Epidermal melanocyte (primary cell): ENCODE measurements around the gene KLHL29.

Experiments used
- DNase-seq: peaks from one replicate; pipeline ENCODE4 v3.0.0; 2011; ENCODE audit warnings: low spot score; ENCODE audit not compliant: insufficient read length

The KLHL29 gene

DNA sequence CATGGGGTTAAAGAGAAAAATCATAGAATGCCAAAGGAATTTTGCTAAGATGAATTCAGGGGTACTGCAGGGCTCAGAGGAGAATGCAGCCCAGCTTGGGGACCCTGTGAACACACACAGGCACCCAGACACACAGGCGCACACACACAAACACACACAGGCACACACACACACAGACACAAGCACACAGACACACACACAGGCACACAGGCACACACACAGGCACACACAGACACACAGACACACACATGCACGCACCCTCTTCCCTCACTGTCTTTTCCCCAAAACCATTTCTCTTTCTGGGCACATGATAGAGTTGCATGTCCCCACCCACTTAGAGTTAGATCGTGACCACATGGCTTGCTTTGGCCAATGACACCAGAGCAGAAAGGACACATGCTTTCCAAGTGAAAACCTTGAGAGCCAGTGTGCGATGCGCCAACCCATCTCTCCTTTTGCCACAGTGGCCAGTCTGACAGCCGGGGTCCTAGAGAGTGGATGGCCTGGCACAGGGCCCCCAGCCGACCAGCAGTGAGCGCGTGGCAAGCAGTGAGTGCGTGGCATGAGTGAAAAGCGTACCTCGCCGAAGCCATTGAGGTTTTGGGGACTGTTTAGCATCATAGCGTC, 163.3 kb downstream of the KLHL29 start:
- no peak for DNase-seq

GRCh38 chr2:23549051-23549450, 164.1 kb downstream of the KLHL29 start:
- DNase-seq: no peak

- DNase-seq: no peak
Observed at GRCh38 chr2:23549821-23550530, 165.0 kb downstream of the KLHL29 start.

DNA sequence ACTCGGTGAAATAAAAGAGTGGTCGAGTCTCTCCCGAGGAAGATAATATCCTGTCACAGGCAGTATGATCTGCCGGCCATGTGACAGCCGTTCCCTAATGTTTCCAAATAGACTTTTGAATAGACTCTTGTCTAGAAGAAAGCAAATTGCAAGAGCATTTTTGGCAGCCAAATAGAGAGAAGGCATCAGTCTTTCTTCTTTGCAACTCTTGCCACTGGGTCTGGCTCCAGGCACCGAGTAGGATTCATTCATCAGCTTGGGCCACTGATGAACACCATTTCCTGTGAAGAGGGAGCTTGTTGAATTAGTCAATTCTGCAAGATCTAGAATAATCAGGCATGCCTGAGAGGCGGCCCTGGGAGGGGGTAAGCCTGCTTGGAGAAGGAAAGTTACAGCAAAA, 165.6 kb downstream of the KLHL29 start:
- peak; percentile 67 for DNase-seq

GRCh38 chr2:23551875-23552274, 166.9 kb downstream of the KLHL29 start:
- no peak for DNase-seq

GRCh38 chr2:23553561-23553960, 168.6 kb downstream of the KLHL29 start:
- no peak for DNase-seq

DNA sequence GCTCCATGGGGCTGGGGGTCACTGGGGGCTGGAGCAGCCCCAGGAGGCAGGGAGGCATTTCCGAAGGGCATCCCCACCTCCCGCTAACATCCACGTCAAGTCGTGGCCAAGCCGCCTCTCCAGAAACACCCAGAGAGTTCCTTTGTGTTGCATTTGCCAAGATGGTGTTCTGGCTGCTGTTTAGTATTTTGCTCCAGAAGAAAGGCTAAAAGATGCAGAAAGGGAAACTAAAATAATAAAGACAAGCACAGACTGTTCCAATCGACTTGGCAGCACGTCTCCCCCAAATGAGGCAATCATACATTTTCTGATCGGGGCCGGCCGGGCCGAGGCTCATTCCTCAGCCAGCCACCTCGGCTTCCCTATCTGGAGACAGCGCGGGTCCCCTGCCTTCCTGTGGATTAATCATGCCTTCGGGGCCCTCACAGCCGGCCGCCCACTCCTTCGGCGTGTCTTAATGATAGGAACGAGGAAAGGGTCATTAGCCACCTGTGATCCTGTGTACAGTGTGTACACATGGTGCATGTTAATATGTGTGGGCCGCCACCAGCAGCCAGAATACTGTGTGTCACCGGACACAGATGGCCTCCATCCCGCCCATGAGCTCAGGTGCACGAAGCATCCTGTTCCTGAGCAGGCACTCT, 169.2 kb downstream of the KLHL29 start:
- no peak for DNase-seq

DNA sequence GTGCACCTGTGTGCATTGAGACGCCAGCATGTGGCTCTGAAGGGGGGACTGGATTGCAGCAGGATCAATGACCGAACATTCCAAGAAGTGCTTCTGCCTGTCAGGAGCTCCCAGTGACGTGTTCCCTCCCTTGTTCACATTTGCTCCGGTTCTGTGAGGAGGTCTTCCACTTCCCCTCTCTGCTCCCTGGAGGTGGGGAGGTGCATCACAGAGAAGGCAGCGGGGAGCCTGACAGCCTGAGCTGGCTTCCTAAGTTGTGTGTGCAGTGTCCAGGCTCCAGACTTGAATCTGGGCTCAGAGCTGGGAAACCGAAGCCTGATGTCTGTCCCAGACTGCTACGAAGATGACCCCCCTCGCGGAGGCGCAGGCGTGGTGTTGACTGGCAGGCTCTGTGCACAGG, 171.0 kb downstream of the KLHL29 start:
- no peak for DNase-seq

GRCh38 chr2:23556929-23557328, 171.9 kb downstream of the KLHL29 start:
- DNase-seq: no peak

DNA sequence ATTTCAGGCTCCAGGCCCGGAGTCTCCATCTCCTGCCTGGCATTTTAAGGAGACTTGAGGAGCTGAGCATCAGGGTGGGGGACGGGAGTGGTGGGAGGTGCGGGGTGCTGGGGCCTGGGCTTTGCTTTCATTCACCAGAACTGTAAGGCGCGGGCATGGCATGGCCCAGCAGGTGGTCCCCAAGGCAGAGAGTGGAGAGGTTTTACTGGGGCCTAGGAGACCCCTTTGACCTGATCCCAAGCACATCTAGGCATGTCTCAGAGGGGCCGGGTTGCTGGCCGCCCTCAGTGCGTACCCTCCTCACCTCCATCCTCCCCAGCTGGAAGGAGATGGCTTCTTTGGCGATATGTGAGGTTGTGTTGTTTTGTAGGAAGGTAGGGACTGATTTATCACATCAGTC, 172.5 kb downstream of the KLHL29 start:
- no peak for DNase-seq

DNA sequence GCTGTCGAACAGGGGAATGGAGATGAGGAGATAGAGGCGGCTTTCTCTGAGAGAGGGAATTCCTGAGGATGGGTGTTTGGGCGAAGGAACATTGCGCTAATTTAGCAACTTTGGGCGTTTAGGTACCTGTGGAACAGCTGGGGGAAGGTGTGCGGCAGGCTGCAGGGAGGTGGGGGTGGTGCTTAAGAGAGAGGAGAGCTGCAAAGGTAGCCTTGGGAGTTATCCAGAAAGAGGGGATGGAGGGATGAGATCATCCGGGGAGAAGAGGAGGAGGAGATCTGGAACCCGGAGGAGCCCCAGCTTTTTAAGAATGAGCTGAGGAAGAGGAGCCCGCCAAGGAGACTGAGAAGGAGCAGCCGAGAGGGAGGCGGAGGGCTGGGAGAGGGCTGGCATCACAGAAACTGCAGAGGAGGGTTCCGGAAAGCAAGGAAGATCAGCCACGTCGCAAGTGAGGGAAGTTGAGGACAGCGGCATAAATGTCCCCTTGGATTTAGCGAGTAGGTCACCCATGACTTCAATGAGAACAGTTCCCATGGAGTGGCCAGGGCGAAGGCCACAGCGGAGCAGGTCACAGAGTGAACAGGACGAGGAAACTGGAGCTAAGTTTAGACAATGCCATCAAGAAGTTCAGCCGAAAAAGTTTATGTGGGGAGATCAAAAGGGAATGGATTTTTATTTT, 174.7 kb downstream of the KLHL29 start:
- no peak for DNase-seq

DNA sequence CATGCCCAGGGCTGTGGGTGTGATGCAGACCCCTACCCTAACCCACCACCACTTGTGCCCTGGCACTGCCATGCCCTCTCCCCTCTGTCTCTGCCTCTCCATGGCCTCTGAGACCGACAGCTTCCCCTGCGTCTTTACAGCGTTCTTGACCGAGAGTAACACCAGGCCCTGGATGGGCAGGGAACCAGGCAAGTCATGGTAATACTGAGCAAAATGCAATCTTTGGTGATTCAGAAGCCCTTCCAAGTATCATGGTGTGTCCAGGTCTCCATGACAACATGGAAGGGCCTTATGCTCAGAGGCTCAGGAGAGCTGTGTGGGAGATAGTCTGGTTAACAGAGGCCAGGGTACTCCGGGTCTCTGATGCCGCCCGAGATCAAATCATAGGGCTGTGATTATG, 176.1 kb downstream of the KLHL29 start:
- no peak for DNase-seq

DNA sequence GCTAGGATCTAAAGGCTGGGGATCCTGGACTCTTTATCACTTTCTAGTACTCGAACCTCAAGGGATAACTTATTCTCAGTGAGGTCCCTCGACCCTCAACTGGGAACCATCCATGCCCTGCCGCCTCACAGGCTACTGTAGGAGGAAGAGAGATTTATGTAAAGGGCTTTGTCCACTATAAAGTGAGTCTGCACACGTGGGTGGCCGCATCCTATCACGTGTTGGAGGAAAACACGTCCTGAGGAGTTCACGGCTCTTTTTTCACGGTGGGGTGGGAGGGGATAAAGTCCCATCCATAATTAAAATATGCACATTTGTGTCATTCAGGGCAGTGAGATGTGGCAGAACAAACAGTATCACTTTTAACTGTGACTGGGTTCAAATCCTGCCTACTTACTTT, 176.6 kb downstream of the KLHL29 start:
- no peak for DNase-seq

- no peak for DNase-seq
Observed at GRCh38 chr2:23562143-23562542, 177.2 kb downstream of the KLHL29 start.

DNA sequence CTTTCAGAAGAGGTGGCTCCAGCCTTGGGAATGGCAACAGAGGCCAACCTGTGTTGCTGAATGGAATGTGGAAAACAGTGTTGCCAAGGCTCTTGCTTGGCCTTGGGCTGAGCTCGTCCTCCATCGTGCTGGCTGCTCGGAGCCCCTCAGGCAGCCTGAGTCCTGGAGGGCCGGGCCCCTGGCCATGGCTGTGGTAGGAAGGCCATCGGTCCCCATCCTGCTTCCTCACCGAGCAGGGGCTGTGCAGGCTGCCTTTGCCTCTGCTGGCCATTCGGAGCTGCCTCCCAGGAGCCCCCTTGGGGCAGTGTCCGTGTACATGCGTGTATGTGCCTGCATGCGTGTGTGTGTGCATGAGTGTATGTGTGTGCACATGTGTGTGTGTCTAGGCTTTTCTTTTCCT, 178.2 kb downstream of the KLHL29 start:
- no peak for DNase-seq

- DNase-seq: peak; percentile 86
Observed at GRCh38 chr2:23563673-23564614, 179.0 kb downstream of the KLHL29 start.

- no peak for DNase-seq
Observed at GRCh38 chr2:23564615-23564960, 179.6 kb downstream of the KLHL29 start.

GRCh38 chr2:23565374-23565773, 180.4 kb downstream of the KLHL29 start:
- no peak for DNase-seq

GRCh38 chr2:23565814-23566213, 180.8 kb downstream of the KLHL29 start:
- DNase-seq: no peak

- DNase-seq: no peak
Observed at GRCh38 chr2:23566241-23567142, 181.5 kb downstream of the KLHL29 start.
